ENCODE results near the gene ZBTB7B. TPM values are rescaled to one million over a fixed set of nuclear protein-coding genes. Genes with fewer than 3 reads are reported as not detected.

The ZBTB7B gene
- total and polyA plus RNA-seq, 7 experiments from 2014 or later: 3.0 to 139 (median 57.2) TPM

GRCh38 chr1:155042789-155043188 is 40.2 kb downstream of the ZBTB7B start:
- intact Hi-C loops (cut with micrococcal nuclease): no loop called here
- H3K27me3 Mint-ChIP-seq: peaks cover 0 to 11% (median 0%) of the 10 kb centered on the region in 5 donors
- ChIA-PET CTCF (interaction anchor here (0.7 to 8.5 kb wide), 4 partner anchors 16 to 95 kb away, joined by 3 to 138 read pairs (median 6); no protein-coding TSS in a partner anchor), POLR2A (interaction anchor here (1.0 kb wide), 1 partner anchor 8 kb away, joined by 3 read pairs; the partner anchor contains the start of gene ADAM15)
- no peak for DNase-seq
- no peak for ATAC-seq
- no peaks in the 10 kb centered on the region for H3K9me3 ChIP-seq (ENCODE audit: control insufficient read depth in 2 of 3, low read length in 3 of 3)
- H3K36me3 ChIP-seq (ENCODE audit: control insufficient read depth in 2 of 3, insufficient read depth in 3 of 3, low read length in 3 of 3): no peaks in the 10 kb centered on the region
- no peak overlapping the region for H3K27ac Mint-ChIP-seq
- no peaks in the 10 kb centered on the region for H3K27me3 ChIP-seq (ENCODE audit: control insufficient read depth in 2 of 2, insufficient read depth in 2 of 2, low read length in 2 of 2)
- no peaks in the 10 kb centered on the region for H3K36me3 Mint-ChIP-seq
- H3K4me3 Mint-ChIP-seq: no peak overlapping the region
- H3K4me1 ChIP-seq (ENCODE audit: control insufficient read depth in 2 of 2, insufficient read depth in 2 of 2, low read length in 2 of 2): no peaks in the 10 kb centered on the region
- peaks cover 4 to 18% (median 8%) of the 10 kb centered on the region in 7 donors for H3K4me1 Mint-ChIP-seq
- no peak overlapping the region for H3K27ac ChIP-seq (ENCODE audit: low read depth, low read length)
- no peaks in the 10 kb centered on the region for H3K9me3 Mint-ChIP-seq
- no peak overlapping the region for H3K4me3 ChIP-seq (ENCODE audit: low read length)

- Mint-ChIP-seq H3K4me1 (peaks cover 4 to 18% (median 8%) of the 10 kb centered on the region in 7 donors), H3K9me3 (no peaks in the 10 kb centered on the region), H3K27ac (no peak overlapping the region), H3K36me3 (no peaks in the 10 kb centered on the region), H3K27me3 (peaks cover 0 to 7% (median 0%) of the 10 kb centered on the region in 5 donors), H3K4me3 (no peak overlapping the region)
- CTCF ChIA-PET: interaction anchor here (0.8 to 8.5 kb wide), 9 partner anchors 10 to 87 kb away, joined by 3 to 138 read pairs (median 7); partner anchors contain the start of gene PBXIP1
- H3K27me3 ChIP-seq (ENCODE audit: control insufficient read depth in 2 of 2, insufficient read depth in 2 of 2, low read length in 2 of 2): no peaks in the 10 kb centered on the region
- no peaks in the 10 kb centered on the region for H3K4me1 ChIP-seq (ENCODE audit: control insufficient read depth in 2 of 2, insufficient read depth in 2 of 2, low read length in 2 of 2)
- POLR2A ChIA-PET: interaction anchor here (0.5 to 1.2 kb wide), 4 partner anchors 26 to 1065 kb away, joined by 3 read pairs; partner anchors contain the start of gene SHC1
- no peak overlapping the region for H3K27ac ChIP-seq (ENCODE audit: low read depth, low read length)
- no peaks in the 10 kb centered on the region for H3K36me3 ChIP-seq (ENCODE audit: control insufficient read depth in 2 of 3, insufficient read depth in 3 of 3, low read length in 3 of 3)
- intact Hi-C loops (cut with micrococcal nuclease): no loop called here
- H3K4me3 ChIP-seq (ENCODE audit: low read length): no peak overlapping the region
- no peaks in the 10 kb centered on the region for H3K9me3 ChIP-seq (ENCODE audit: control insufficient read depth in 2 of 3, low read length in 3 of 3)
- ATAC-seq: no peak
- DNase-seq: no peak
These were observed 40.7 kb downstream of the ZBTB7B start for GRCh38 chr1:155043301-155043702.

GRCh38 chr1:155043793-155044192 is 41.2 kb downstream of the ZBTB7B start:
- H3K27me3 ChIP-seq (ENCODE audit: control insufficient read depth in 2 of 2, insufficient read depth in 2 of 2, low read length in 2 of 2): no peaks in the 10 kb centered on the region
- H3K27ac ChIP-seq (ENCODE audit: low read depth, low read length): no peak overlapping the region
- no peaks in the 10 kb centered on the region for H3K9me3 ChIP-seq (ENCODE audit: control insufficient read depth in 2 of 3, low read length in 3 of 3)
- no peak overlapping the region for H3K4me3 ChIP-seq (ENCODE audit: low read length)
- ATAC-seq: no peak
- ChIA-PET POLR2A (interaction anchor here (0.5 to 2.6 kb wide), 5 partner anchors 18 to 1066 kb away, joined by 3 to 7 read pairs (median 3); partner anchors contain the start of gene SHC1), CTCF (interaction anchor here (0.8 to 8.5 kb wide), 15 partner anchors 8 to 92 kb away, joined by 3 to 138 read pairs (median 5); partner anchors contain the start of gene PBXIP1)
- Mint-ChIP-seq H3K27me3 (peaks cover 0 to 4% (median 0%) of the 10 kb centered on the region in 5 donors), H3K4me1 (peaks cover 4 to 18% (median 8%) of the 10 kb centered on the region in 7 donors), H3K27ac (peak overlapping the region in 1 of 9 donors; percentile 36), H3K9me3 (no peaks in the 10 kb centered on the region), H3K4me3 (no peak overlapping the region), H3K36me3 (no peaks in the 10 kb centered on the region)
- no peaks in the 10 kb centered on the region for H3K36me3 ChIP-seq (ENCODE audit: control insufficient read depth in 2 of 3, insufficient read depth in 3 of 3, low read length in 3 of 3)
- intact Hi-C loops (cut with micrococcal nuclease): no loop called here
- H3K4me1 ChIP-seq (ENCODE audit: control insufficient read depth in 2 of 2, insufficient read depth in 2 of 2, low read length in 2 of 2): no peaks in the 10 kb centered on the region
- DNase-seq: no peak

DNA sequence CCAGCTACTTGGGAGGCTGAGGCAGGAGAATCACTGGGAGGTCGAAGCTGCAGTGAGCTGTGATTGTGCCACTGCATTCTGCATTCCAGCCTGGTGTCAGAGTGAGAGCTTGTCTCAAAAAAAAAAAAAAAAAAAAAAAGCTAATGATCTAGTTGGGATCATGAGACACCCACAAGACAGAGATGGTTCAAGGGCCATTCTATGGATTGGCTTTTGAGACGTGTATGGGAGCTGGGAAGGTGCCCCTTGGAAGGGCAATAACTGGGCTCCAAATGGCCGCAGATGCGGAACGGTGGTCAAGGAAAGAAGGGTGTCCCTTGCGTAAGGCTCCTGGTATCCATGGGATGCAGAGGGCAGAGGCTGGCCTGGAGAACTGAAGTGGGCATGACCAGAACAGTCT is 41.8 kb downstream of the ZBTB7B start:
- peaks cover 4 to 16% (median 8%) of the 10 kb centered on the region in 7 donors for H3K4me1 Mint-ChIP-seq
- H3K4me3 Mint-ChIP-seq: no peak overlapping the region
- H3K9me3 ChIP-seq (ENCODE audit: control insufficient read depth in 2 of 3, low read length in 3 of 3): no peaks in the 10 kb centered on the region
- H3K36me3 Mint-ChIP-seq: no peaks in the 10 kb centered on the region
- intact Hi-C loops (cut with micrococcal nuclease): no loop called here
- H3K27me3 Mint-ChIP-seq: peaks cover 0 to 4% (median 0%) of the 10 kb centered on the region in 5 donors
- no peak for ATAC-seq
- ChIA-PET CTCF (interaction anchor here (0.6 to 8.5 kb wide), 16 partner anchors 9 to 92 kb away, joined by 3 to 138 read pairs (median 5); partner anchors contain the start of gene PBXIP1), POLR2A (interaction anchor here (1.1 to 2.6 kb wide), 3 partner anchors 17 to 74 kb away, joined by 3 to 7 read pairs (median 3); partner anchors contain the start of gene SHC1)
- H3K27ac Mint-ChIP-seq: peak overlapping the region in 1 of 9 donors; percentile 42
- no peak overlapping the region for H3K4me3 ChIP-seq (ENCODE audit: low read length)
- no peaks in the 10 kb centered on the region for H3K36me3 ChIP-seq (ENCODE audit: control insufficient read depth in 2 of 3, insufficient read depth in 3 of 3, low read length in 3 of 3)
- H3K4me1 ChIP-seq (ENCODE audit: control insufficient read depth in 2 of 2, insufficient read depth in 2 of 2, low read length in 2 of 2): no peaks in the 10 kb centered on the region
- H3K27ac ChIP-seq (ENCODE audit: low read depth, low read length): no peak overlapping the region
- H3K9me3 Mint-ChIP-seq: no peaks in the 10 kb centered on the region
- no peaks in the 10 kb centered on the region for H3K27me3 ChIP-seq (ENCODE audit: control insufficient read depth in 2 of 2, insufficient read depth in 2 of 2, low read length in 2 of 2)
- DNase-seq: no peak

- Histone ChIP-seq H3K27me3 (ENCODE audit: control insufficient read depth in 2 of 2, insufficient read depth in 2 of 2, low read length in 2 of 2) (no peaks in the 10 kb centered on the region), H3K4me1 (ENCODE audit: control insufficient read depth in 2 of 2, insufficient read depth in 2 of 2, low read length in 2 of 2) (no peaks in the 10 kb centered on the region), H3K36me3 (ENCODE audit: control insufficient read depth in 2 of 3, insufficient read depth in 3 of 3, low read length in 3 of 3) (no peaks in the 10 kb centered on the region), H3K9me3 (ENCODE audit: control insufficient read depth in 2 of 3, low read length in 3 of 3) (no peaks in the 10 kb centered on the region), H3K27ac (ENCODE audit: low read depth, low read length) (no peak overlapping the region), H3K4me3 (ENCODE audit: low read length) (no peak overlapping the region)
- POLR2A ChIA-PET: interaction anchor here (1.0 to 2.6 kb wide), 3 partner anchors 16 to 75 kb away, joined by 3 to 7 read pairs (median 3); partner anchors contain the start of gene SHC1
- Mint-ChIP-seq H3K4me1 (peaks cover 4 to 21% (median 14%) of the 10 kb centered on the region in 7 donors), H3K4me3 (no peak overlapping the region), H3K27ac (peak overlapping the region in 1 of 9 donors; percentile 52), H3K9me3 (no peaks in the 10 kb centered on the region), H3K27me3 (peaks cover 0 to 4% (median 0%) of the 10 kb centered on the region in 5 donors), H3K36me3 (no peaks in the 10 kb centered on the region)
- CTCF ChIA-PET: interaction anchor here (0.6 to 8.5 kb wide), 19 partner anchors 8 to 254 kb away, joined by 3 to 138 read pairs (median 5); partner anchors contain the start of gene PBXIP1
- ATAC-seq (peak; percentile 96), DNase-seq (peak in 7 of 9 donors; percentile 49 to 70 (median 58))
- intact Hi-C loops (cut with micrococcal nuclease): loop anchor here (1.0 kb wide), 3 partner anchors 16 to 40 kb away; no protein-coding TSS in a partner anchor
These were observed 42.4 kb downstream of the ZBTB7B start for GRCh38 chr1:155044812-155045657.

All from naive thymus-derived CD4-positive, alpha-beta T cell (primary cell).